NCI-H82 treated with DMSO at 0.1 percent for 48 hours (cell line): ENCODE measurements around the gene BLACAT1.
"Not testable (repeated sequence)": the region's sequence is repeated elsewhere in the genome, so short reads cannot be mapped to it uniquely, and the experiment has no call there.

Experiments used
- DNase-seq: peaks from one replicate; lab custom pipeline; 2025; ENCODE audit not compliant: unreplicated experiment; lab: John Stamatoyannopoulos, UW

BLACAT1 gene

GRCh38 chr1:205484985-205485967, 29.4 kb upstream of the BLACAT1 start:
- DNase-seq, result peak; percentile 97

DNA sequence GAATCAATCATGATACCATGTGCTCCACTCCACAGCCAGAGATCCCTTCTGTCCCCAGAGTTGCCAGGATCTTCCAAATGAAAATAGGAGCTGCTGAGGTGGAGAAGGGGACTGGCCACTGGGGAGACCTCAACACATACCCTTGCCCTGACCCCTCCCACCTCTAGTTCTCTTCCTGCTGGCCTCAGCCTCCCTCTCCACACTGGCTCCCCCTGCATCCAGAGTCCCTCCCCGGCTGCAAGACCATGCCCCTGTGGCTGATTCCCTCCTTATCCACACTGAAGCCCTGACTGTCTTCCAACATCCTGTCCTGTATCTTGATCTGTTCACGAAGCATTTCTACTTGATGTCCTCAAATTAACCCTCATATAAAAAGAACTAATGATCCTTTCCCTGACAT, 27.5 kb upstream of the BLACAT1 start:
- DNase-seq, result no peak

- not testable (repeated sequence) for DNase-seq
Observed at GRCh38 chr1:205482587-205482986, 26.7 kb upstream of the BLACAT1 start.

DNA sequence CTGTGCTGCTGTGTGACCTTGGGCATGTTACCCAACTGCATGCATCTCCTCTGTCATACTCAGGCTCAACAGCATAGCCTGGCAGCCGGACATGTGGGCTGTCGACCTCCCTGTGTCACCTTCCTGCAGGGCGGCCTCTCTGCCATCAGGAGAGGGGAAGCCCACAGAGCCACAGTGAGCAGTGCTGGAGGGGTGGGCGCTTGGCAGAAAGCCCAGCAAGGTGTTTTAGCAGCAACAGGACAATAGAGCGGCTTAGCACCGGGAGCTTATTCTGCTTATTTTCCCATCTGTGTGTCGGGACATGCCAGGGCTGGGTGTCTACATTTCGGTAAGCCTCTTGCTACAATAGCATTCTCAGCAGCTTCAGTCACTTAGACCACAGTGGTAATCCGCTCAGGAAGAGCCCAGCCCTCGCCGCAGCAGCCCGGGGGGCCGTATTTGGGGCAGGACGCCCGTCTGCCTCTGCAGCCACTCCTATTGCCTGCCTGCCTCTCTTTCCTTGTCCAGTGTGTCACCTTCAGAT, 25.8 kb upstream of the BLACAT1 start:
- DNase-seq, result peak; percentile 99

GRCh38 chr1:205481218-205481617, 25.4 kb upstream of the BLACAT1 start:
- DNase-seq, result peak; percentile 59

- no peak for DNase-seq
Observed at GRCh38 chr1:205480349-205480985, 24.6 kb upstream of the BLACAT1 start.

- DNase-seq, result not testable (repeated sequence)
Observed at GRCh38 chr1:205478985-205479384, 23.1 kb upstream of the BLACAT1 start.

- DNase-seq, result no peak
Observed at GRCh38 chr1:205477759-205478247, 22.0 kb upstream of the BLACAT1 start.

GRCh38 chr1:205477121-205477758, 21.4 kb upstream of the BLACAT1 start:
- DNase-seq, result no peak

- DNase-seq, result no peak
Observed at GRCh38 chr1:205476648-205477047, 20.8 kb upstream of the BLACAT1 start.

- no peak for DNase-seq
Observed at GRCh38 chr1:205475855-205476254, 20.0 kb upstream of the BLACAT1 start.

DNA sequence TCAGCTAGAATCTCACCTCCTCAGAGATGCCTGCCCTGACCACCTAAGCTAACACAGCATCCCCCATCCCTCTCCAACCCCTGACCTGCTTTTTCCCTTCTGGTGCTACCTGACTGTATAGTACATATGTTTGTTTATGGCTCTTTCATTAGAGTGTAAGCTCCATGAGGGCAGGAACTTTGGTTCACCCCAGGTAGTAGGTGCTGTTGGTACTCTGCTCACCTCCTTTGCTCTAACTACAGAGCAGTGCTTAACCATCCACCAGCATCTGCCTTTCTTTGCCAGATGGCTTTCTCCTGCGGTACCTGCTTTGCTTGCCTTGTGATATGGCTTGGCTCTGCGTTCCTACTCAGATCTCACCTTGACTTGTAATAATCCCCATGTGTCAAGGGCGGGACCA, 18.7 kb upstream of the BLACAT1 start:
- no peak for DNase-seq

DNA sequence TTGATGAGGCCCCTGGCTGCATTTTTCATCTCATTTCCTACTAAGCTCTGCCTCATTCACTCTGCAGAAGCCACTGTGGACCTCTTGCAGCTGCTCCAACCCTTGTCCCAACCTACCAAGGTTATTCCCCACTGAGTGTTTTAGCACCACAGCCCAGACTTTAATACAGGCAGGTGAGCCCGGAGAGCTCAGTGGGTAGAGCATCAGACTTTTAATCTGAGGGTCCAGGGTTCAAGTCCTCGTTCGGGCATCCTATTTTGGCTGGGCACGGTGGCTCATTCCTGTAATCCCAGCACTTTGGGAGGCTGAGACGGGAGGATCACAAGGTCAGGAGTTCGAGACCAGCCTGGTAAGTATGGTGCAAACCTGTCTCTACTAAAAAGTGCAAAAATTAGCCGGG, 18.1 kb upstream of the BLACAT1 start:
- no peak for DNase-seq

DNA sequence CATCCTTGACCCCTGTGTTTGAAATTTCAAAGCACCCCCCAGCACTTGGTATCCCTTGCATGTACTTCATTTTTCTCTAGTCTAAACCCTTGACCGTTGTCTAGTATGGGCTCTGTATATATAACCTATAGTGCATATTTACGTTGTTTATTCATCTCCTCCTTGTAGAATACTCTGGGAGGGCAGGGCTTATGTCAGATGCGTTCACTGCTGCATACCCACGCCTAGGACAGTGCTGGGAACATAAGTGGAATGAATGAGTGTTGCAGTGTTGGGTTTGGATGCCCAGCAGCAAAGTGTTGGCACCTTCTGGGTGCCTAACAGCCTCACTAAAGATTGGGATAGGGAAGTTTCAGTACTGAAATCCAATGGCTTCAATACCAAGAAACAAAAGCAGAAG, 17.6 kb upstream of the BLACAT1 start:
- no peak for DNase-seq

DNA sequence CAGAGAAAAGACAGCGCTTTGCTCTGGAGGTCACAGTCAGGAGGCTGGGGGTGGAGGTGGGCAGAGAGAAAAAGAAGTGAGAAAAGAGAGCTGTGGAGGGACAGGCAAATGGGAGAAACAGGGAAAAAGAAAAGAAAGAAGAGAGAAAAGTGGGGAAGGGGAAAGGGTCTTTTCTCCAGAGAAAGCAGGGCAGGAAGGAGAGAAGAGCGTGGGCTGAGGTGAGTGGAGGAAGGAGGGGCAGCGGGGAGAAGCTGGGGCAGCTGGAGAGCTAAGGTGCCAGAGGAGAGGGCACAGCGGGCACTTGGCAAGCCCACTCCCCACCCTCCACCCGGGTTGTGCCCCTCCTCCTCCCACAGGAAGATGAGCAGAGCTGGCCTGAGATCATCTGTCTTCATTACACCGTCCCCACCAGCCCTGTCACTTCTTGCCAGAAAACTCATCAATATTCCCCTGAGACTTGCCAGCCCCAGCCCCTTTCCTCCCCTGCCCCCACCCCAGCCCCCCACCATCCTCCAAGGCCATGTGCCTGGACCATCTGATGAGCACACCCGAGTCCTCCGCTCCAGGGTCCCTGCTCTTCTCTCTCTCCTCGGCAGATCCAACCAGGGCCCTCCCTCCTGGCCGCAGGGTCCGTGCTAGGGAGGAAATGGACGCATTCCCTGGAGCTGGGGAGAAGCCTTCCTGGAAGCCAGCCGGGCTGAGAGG, 17.0 kb upstream of the BLACAT1 start:
- peak; percentile 56 for DNase-seq

- no peak for DNase-seq
Observed at GRCh38 chr1:205470131-205470530, 14.3 kb upstream of the BLACAT1 start.

DNA sequence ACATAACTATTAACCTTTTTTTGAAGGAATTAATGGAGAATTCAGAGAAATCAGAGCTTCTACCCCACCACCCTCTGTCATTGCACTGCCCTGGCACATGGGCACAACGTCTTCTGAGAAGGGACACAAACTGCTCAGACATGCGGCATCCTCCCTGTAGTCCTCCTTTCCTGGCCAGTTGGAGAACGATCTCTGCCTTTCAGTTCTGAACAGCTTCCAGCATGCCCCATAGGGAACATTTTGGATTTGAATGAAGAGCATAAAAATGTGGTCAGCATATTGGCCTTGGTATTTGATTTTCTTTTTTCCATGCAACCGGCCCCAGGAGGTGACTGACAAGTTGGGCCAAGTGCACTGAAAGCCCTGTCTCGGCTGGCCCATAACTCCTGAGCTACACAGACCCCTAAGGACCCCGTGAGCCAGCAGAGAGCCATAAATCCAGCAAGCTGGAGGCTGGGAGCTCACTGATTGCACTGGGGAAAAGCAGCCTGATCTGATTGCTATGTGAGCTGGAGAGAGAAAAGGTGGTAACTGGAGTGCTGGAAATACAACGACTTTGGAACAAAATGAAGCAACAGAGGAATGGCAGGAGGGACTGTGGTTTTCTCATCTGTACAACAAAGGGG, 10.9 kb upstream of the BLACAT1 start:
- DNase-seq, result no peak

GRCh38 chr1:205465392-205465791, 9.5 kb upstream of the BLACAT1 start:
- no peak for DNase-seq

DNA sequence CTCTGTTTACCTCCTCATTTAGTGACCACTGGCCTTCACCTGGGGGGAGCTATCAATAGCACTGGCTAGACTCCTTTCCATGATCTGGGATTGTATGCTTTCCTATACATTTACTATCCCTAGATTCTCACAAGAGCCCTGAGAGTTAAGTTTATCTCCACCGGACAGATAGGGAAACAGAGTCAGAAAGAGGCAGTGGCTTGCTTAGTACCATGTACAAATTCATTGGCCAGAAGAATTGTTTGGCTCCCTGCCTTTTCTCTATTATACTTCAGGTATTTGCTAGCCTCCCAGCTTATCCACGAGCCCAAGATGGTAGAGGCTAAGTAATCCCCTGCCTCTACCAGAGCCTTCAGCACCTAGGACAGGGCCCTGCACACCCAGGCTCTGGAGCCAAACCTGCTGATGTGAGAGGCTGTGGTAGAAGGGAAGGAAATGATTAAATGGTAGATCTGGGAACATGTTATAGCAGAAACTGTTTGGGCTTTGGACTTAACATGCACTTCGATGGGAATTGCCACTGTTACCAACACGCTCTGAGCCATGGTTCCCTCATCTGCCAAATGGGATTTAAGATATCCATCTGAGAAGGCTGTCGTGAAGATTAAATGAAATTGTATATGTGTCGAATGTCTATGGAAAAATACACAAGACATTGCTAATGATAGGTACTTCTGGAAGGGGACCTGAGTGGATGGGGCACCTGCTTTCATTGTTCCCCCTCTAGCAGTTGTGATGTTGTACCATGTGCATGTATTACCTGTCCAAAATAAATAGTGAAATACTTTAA, 3.1 kb upstream of the BLACAT1 start:
- DNase-seq, result peak; percentile 53
